ENCODE measurements around the gene AADAT.

DNA sequence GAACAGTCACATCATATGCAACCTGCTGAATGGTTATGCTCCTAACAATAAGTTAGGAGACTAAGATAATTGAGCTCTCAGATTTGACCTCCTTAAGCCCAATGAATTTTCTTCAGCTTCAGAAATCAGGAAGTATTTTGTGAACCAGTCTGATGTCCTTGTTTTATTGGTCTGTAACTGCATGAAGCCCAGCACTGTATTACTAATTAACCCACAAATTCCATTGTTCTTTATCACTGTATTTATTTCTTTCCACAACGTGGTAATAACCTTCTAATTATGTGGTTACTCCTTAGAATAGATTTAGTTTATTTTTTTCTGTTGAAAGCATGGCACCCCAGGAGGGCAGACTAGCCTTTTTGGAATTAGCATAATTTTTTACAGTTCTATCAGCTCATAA, 59.6 kb downstream of the AADAT start:
- TF ChIP-seq, protein P1, sequence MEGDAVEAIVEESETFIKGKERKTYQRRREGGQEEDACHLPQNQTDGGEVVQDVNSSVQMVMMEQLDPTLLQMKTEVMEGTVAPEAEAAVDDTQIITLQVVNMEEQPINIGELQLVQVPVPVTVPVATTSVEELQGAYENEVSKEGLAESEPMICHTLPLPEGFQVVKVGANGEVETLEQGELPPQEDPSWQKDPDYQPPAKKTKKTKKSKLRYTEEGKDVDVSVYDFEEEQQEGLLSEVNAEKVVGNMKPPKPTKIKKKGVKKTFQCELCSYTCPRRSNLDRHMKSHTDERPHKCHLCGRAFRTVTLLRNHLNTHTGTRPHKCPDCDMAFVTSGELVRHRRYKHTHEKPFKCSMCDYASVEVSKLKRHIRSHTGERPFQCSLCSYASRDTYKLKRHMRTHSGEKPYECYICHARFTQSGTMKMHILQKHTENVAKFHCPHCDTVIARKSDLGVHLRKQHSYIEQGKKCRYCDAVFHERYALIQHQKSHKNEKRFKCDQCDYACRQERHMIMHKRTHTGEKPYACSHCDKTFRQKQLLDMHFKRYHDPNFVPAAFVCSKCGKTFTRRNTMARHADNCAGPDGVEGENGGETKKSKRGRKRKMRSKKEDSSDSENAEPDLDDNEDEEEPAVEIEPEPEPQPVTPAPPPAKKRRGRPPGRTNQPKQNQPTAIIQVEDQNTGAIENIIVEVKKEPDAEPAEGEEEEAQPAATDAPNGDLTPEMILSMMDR (IDR thresholded peaks at IDR 0.05; ENCODE audit: low read depth, low read length, missing input control), result no peak
- TF ChIP-seq, protein P2, sequence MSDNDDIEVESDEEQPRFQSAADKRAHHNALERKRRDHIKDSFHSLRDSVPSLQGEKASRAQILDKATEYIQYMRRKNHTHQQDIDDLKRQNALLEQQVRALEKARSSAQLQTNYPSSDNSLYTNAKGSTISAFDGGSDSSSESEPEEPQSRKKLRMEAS (IDR thresholded peaks at IDR 0.05), result no peak
- no peak for TF ChIP-seq GABPA (IDR thresholded peaks at IDR 0.05 in 1 of 2, conservative IDR thresholded peaks at IDR 0.05 in 1 of 2)
- no peak for TF ChIP-seq NR2F2 (IDR thresholded peaks at IDR 0.05)

Measured in liver (tissue), 3 donors.